Neural cell (in vitro differentiated cells): ENCODE measurements around the gene ABHD17A. TPM values are rescaled to one million over a fixed set of nuclear protein-coding genes. Genes with fewer than 3 reads are reported as not detected.

Experiments
- H2AFZ ChIP-seq: fragments of 200-600, 300-800 bp; sonication (generic), shearing (Covaris generic); 2 replicates; pipeline ENCODE4 v1.6.0; 2014; ENCODE audit warnings: low read depth, mild to moderate bottlenecking, antibody characterized with exemption, low read length, moderate library complexity
- H3F3A ChIP-seq: fragments of 200-600 bp; shearing (Covaris generic); 2 replicates; pipeline ENCODE4 v1.6.1; 2016; ENCODE audit warnings: mild to moderate bottlenecking, moderate library complexity, mixed read lengths, antibody characterized with exemption, low read length; ENCODE audit not compliant: insufficient read depth, poor library complexity, severe bottlenecking
- H3K27ac ChIP-seq: fragments of 200-600, 300-800 bp; sonication (generic), shearing (Covaris generic); 2 replicates; pipeline ENCODE4 v1.5.1; 2014; ENCODE audit warnings: mild to moderate bottlenecking, low read length, moderate library complexity
- H3K27me3 ChIP-seq: fragments of 300-800, 200-600 bp; sonication (generic), shearing (Covaris generic); 2 replicates; pipeline ENCODE4 v1.6.0; 2014; ENCODE audit warnings: mild to moderate bottlenecking, low read depth, low read length, moderate library complexity; ENCODE audit not compliant: insufficient read depth
- H3K36me3 ChIP-seq: fragments of 300-800, 200-600 bp; sonication (generic), shearing (Covaris generic); 2 replicates; pipeline ENCODE4 v1.5.1; 2014; ENCODE audit warnings: mild to moderate bottlenecking, antibody characterized with exemption, low read length, moderate library complexity; ENCODE audit not compliant: insufficient read depth
- H3K4me2 ChIP-seq: fragments of 300-800, 200-600 bp; sonication (generic), shearing (Covaris generic); 2 replicates; pipeline ENCODE4 v1.6.0; 2014; ENCODE audit warnings: mild to moderate bottlenecking, low read length
- H3K4me3 ChIP-seq: fragments of 300-800, 200-600 bp; sonication (generic), shearing (Covaris generic); 2 replicates; pipeline ENCODE4 v1.5.1; 2014; ENCODE audit warnings: mild to moderate bottlenecking, low read length, moderate library complexity
- H3K79me2 ChIP-seq: fragments of 200-600 bp; shearing (Covaris generic); replicated peaks from 2 replicates; pipeline ENCODE4 v1.6.0; 2014; ENCODE audit warnings: mild to moderate bottlenecking, low read length, moderate library complexity; ENCODE audit not compliant: insufficient read depth
- H3K9ac ChIP-seq: fragments of 300-800, 200-600 bp; sonication (generic), shearing (Covaris generic); 2 replicates; pipeline ENCODE4 v1.6.1; 2016; ENCODE audit warnings: mild to moderate bottlenecking, low read length, mixed read lengths
- H3K9me2 ChIP-seq: fragments of 200-600 bp; shearing (Covaris generic); 2 replicates; pipeline ENCODE4 v1.6.1; 2016; ENCODE audit warnings: mild to moderate bottlenecking, low read length, mixed read lengths; ENCODE audit not compliant: insufficient read depth
- H3K9me3 ChIP-seq: fragments of 200-600, 300-800 bp; sonication (generic), shearing (Covaris generic); 2 replicates; pipeline ENCODE4 v1.6.1; 2016; ENCODE audit warnings: mild to moderate bottlenecking, mixed run types, low read length, moderate library complexity, mixed read lengths
- H4K20me1 ChIP-seq: fragments of 200-600 bp; shearing (Covaris generic); 2 replicates; pipeline ENCODE4 v1.6.1; 2016; ENCODE audit warnings: mild to moderate bottlenecking, mixed run types; ENCODE audit not compliant: insufficient read depth
- CTCF ChIP-seq: fragments of 450-650 bp; IDR thresholded peaks from 2 replicates; pipeline ENCODE4 v1.5.1; 2014; ENCODE audit warnings: antibody characterized with exemption, mild to moderate bottlenecking, moderate library complexity; ENCODE audit not compliant: poor library complexity, severe bottlenecking
- EP300 ChIP-seq: fragments of 450-650 bp; conservative IDR thresholded peaks from 2 replicates; pipeline ENCODE4 v1.6.1; 2014; ENCODE audit warnings: antibody characterized with exemption, mild to moderate bottlenecking, moderate library complexity; ENCODE audit not compliant: poor library complexity, severe bottlenecking
- EZH2 ChIP-seq: fragments of 200-600, 300-800 bp; shearing (Covaris generic), sonication (generic); IDR thresholded peaks from 2 replicates; pipeline ENCODE4 v1.6.1; 2014; ENCODE audit warnings: antibody characterized with exemption, low read length, borderline replicate concordance, mild to moderate bottlenecking; ENCODE audit not compliant: insufficient read depth, poor library complexity, severe bottlenecking
- MXI1 ChIP-seq: fragments of 450-650 bp; conservative IDR thresholded peaks from 2 replicates; pipeline ENCODE4 v1.6.1; 2014; ENCODE audit warnings: antibody characterized with exemption, mild to moderate bottlenecking; ENCODE audit not compliant: poor library complexity, severe bottlenecking
- POLR2AphosphoS5 ChIP-seq: IDR thresholded peaks from 2 replicates; pipeline ENCODE4 v1.6.1; 2012
- RAD21 ChIP-seq: fragments of 450-650 bp; conservative IDR thresholded peaks from 2 replicates; pipeline ENCODE4 v1.6.1; 2014; ENCODE audit warnings: antibody characterized with exemption, mild to moderate bottlenecking, moderate library complexity
- REST ChIP-seq: IDR thresholded peaks from 2 replicates; pipeline ENCODE4 v1.6.1; 2012; ENCODE audit warnings: borderline replicate concordance
- SMC3 ChIP-seq: fragments of 450-650 bp; conservative IDR thresholded peaks from 2 replicates; pipeline ENCODE4 v1.6.1; 2014; ENCODE audit warnings: antibody characterized with exemption, mild to moderate bottlenecking, moderate library complexity; ENCODE audit not compliant: poor library complexity
- TAF1 ChIP-seq: IDR thresholded peaks from 2 replicates; pipeline ENCODE4 v1.6.1; 2012; ENCODE audit warnings: low read depth
- polyA plus RNA-seq: library from polyadenylated mRNA; depleted of rRNA; stranded (reverse); fragments of >200 nt; gene quantifications from 2 replicates; pipeline ENCODE4 v1.2.3, GENCODE V29; 2014

ABHD17A gene
- polyA plus RNA-seq, 1 donor from 2014 or later, result 116 TPM

- Histone ChIP-seq H3K79me2 (peaks cover 17% of the 10 kb centered on the region), H3K36me3 (no peaks in the 10 kb centered on the region), H3K4me3 (peak overlapping the region; percentile 99), H2AFZ (no peak overlapping the region), H3K9me2 (no peaks in the 10 kb centered on the region), H3K27me3 (no peaks in the 10 kb centered on the region), H3F3A (no peaks in the 10 kb centered on the region), H3K9me3 (no peaks in the 10 kb centered on the region), H3K27ac (no peak overlapping the region), H3K4me2 (no peak overlapping the region), H3K9ac (no peak overlapping the region), H4K20me1 (peaks cover 4% of the 10 kb centered on the region)
- TF ChIP-seq SMC3, result no peak
- TF ChIP-seq TAF1, result no peak
- no peak for TF ChIP-seq MXI1
- no peak for TF ChIP-seq POLR2AphosphoS5
- TF ChIP-seq RAD21, result no peak
- TF ChIP-seq CTCF, result no peak
- no peak for TF ChIP-seq REST
- no peak for TF ChIP-seq EZH2
- no peak for TF ChIP-seq EP300
Observed at GRCh38 chr19:1872807-1873523, 12.3 kb downstream of the ABHD17A start.

GRCh38 chr19:1871630-1872029 lies 13.7 kb downstream of the ABHD17A start:
- no peak overlapping the region for H3K4me3 ChIP-seq
- peaks cover 4% of the 10 kb centered on the region for H4K20me1 ChIP-seq
- no peaks in the 10 kb centered on the region for H3K9me3 ChIP-seq
- no peaks in the 10 kb centered on the region for H3K27me3 ChIP-seq
- H3K36me3 ChIP-seq, result no peaks in the 10 kb centered on the region
- H3K27ac ChIP-seq, result no peak overlapping the region
- no peaks in the 10 kb centered on the region for H3F3A ChIP-seq
- peaks cover 17% of the 10 kb centered on the region for H3K79me2 ChIP-seq
- H3K9me2 ChIP-seq, result no peaks in the 10 kb centered on the region
- TF ChIP-seq EZH2 (no peak), SMC3 (no peak), MXI1 (no peak), TAF1 (no peak), REST (no peak), CTCF (no peak), POLR2AphosphoS5 (no peak), EP300 (no peak), RAD21 (no peak)
- no peak overlapping the region for H3K9ac ChIP-seq
- H2AFZ ChIP-seq, result no peak overlapping the region
- no peak overlapping the region for H3K4me2 ChIP-seq
